Posterior cingulate gyrus (tissue), 11 donors: Measurements from ENCODE around the gene ELN.

Source experiments
- DNase-seq, 10 donors: peaks; one replicate each; pipeline versions ENCODE4 v3.0.0 to v3.0.0-alpha.2; 2020 to 2021; ENCODE audit warnings: mixed read lengths in 3 of 10
- intact Hi-C: fragments of 100-400 bp; cut with DNase I; formaldehyde crosslinking; loops from one replicate; pipeline ENCODE4 v1.15.1; 2023

The ELN gene

DNA sequence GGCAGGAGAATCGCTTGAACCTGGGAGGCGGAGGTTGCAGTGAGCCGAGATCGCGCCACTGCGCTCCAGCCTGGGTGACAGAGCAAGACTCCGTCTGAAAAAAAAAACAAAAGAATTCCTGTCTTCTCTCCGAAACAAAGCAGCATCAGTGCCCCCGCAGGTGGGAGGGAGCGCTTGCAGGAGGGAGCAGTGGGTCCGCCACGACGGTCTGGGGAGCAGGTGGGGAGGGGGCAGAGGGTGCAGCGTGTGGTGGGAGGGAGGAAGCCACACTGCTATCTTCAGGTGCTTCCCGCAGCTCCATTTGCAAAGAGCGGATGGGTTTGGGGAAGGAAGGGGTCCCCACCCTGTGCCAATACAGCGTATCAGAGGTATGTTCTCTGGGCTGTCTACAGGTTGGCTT, 87.4 kb downstream of the ELN start:
- intact Hi-C loops, result no loop called here
- no peak for DNase-seq

DNA sequence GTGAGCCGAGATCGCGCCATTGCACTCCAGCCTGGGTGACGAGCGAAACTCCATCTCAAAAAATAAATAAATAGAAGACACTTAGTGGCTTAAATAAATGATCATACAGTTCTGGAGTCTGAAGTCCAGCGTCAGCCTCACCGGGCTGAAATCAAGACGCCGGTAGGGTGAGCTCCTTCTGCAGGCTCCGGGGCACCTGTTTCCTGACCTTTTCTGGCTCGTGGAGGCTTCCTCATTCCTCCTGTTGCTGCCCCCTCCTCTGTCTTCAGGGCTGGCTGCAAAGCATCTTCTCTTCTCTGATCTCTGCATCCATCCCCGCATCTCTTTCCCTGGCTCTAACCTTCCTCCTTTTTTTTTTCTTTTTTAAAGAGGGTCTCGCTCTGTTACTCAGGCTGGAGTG, 88.4 kb downstream of the ELN start:
- intact Hi-C loops, result no loop called here
- no peak for DNase-seq
